Karpas-422 (cell line): ENCODE measurements around the gene ARR3. TPM values are rescaled to one million over a fixed set of nuclear protein-coding genes. Genes with fewer than 3 reads are reported as not detected.

ENCODE experiments used
- DNase-seq: peaks from one replicate; pipeline ENCODE4 v3.0.0-alpha.2; 2015
- H2AFZ ChIP-seq: fragments of 200-600 bp; sonication (generic); 2 replicates; pipeline ENCODE4 v1.6.1; 2014; ENCODE audit warnings: antibody characterized with exemption, low read length, mixed read lengths
- H3K27ac ChIP-seq: fragments of 200-600 bp; sonication (generic); 2 replicates; pipeline ENCODE4 v1.5.1; 2014; ENCODE audit warnings: mild to moderate bottlenecking, low read length, moderate library complexity
- H3K27me3 ChIP-seq: fragments of 200-600 bp; sonication (generic); 2 replicates; pipeline ENCODE4 v1.6.1; 2014; ENCODE audit warnings: low read length, mixed read lengths
- H3K36me3 ChIP-seq: fragments of 200-600 bp; sonication (generic); 2 replicates; pipeline ENCODE4 v1.6.1; 2014; ENCODE audit warnings: low read length, mixed read lengths; ENCODE audit not compliant: insufficient read depth
- H3K4me1 ChIP-seq: fragments of 200-600 bp; sonication (generic); 2 replicates; pipeline ENCODE4 v1.6.1; 2014; ENCODE audit warnings: mild to moderate bottlenecking, low read length, mixed read lengths
- H3K4me2 ChIP-seq: fragments of 200-600 bp; sonication (generic); 2 replicates; pipeline ENCODE4 v1.6.1; 2014; ENCODE audit warnings: low read length, low read depth, mild to moderate bottlenecking; ENCODE audit not compliant: poor library complexity, severe bottlenecking
- H3K4me3 ChIP-seq: fragments of 200-600 bp; sonication (generic); 2 replicates; pipeline ENCODE4 v1.5.1; 2014; ENCODE audit warnings: mild to moderate bottlenecking, antibody characterized with exemption, low read length, mixed read lengths
- H3K79me2 ChIP-seq: fragments of 200-600 bp; sonication (generic); 2 replicates; pipeline ENCODE4 v1.6.1; 2014; ENCODE audit warnings: mild to moderate bottlenecking, low read length, mixed read lengths
- H3K9ac ChIP-seq: fragments of 200-600 bp; sonication (generic); 2 replicates; pipeline ENCODE4 v1.6.0; 2014; ENCODE audit warnings: low read length
- H3K9me2 ChIP-seq: fragments of 200-600 bp; sonication (generic), shearing (Covaris generic); replicated peaks from 2 replicates; pipeline ENCODE4 v1.6.0; 2014; ENCODE audit warnings: mild to moderate bottlenecking, low read length, moderate library complexity; ENCODE audit not compliant: insufficient read depth
- H3K9me3 ChIP-seq: fragments of 300-700, 200-600 bp; sonication (generic); 2 replicates; pipeline ENCODE4 v1.6.1; 2014; ENCODE audit warnings: low read length, mixed read lengths
- H4K20me1 ChIP-seq: fragments of 200-600 bp; sonication (generic); 2 replicates; pipeline ENCODE4 v1.6.1; 2014; ENCODE audit warnings: mild to moderate bottlenecking, antibody characterized with exemption, low read length, low read depth; ENCODE audit not compliant: insufficient read depth
- small RNA-seq: library from RNA; depleted of rRNA; stranded (forward); fragments of <200 nt; gene quantifications from one replicate; pipeline ENCODE3, GENCODE V24; 2014
- total RNA-seq: library from RNA; depleted of rRNA; stranded (reverse); fragments of >200 nt; shearing (Covaris generic); gene quantifications from 2 replicates; pipeline ENCODE4 v1.2.3, GENCODE V29; 2014; ENCODE audit warnings: low replicate concordance; rRNA removed

Gene ARR3
- total RNA-seq, 1 experiment from 2014 or later: not detected

DNA sequence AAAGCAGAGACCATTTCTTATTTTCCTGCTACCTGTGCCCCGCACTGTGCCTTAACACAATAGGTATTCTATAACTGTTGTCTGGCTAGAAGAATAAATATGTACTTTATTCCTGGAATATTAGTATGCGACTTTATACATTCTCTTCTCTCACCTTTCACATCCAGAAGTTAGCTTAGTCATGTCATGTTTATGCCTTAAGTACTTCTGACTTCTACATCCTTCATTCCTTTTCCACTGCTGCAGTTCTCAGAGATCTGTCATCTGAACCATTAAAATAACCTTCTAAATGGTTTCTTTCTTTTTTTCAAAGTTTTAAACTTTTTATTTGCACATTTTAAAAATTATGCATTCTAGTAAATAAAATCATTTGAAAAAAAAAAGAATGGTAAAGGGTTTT, 56.2 kb downstream of the ARR3 start:
- no peaks in the 10 kb centered on the region for H3K9me3 ChIP-seq
- no peak overlapping the region for H3K4me3 ChIP-seq
- peaks cover 15% of the 10 kb centered on the region; the same call in 1 of the 2 replicates for H3K79me2 ChIP-seq
- no peaks in the 10 kb centered on the region for H3K9me2 ChIP-seq
- no peak overlapping the region for H2AFZ ChIP-seq
- no peak overlapping the region for H3K9ac ChIP-seq
- no peak for DNase-seq
- peaks cover 3% of the 10 kb centered on the region; the same call in 1 of the 2 replicates for H3K36me3 ChIP-seq
- no peaks in the 10 kb centered on the region for H3K27me3 ChIP-seq
- no peak overlapping the region for H3K4me2 ChIP-seq
- H3K4me1 ChIP-seq: no peaks in the 10 kb centered on the region
- no peak overlapping the region for H3K27ac ChIP-seq
- H4K20me1 ChIP-seq: no peaks in the 10 kb centered on the region

DNA sequence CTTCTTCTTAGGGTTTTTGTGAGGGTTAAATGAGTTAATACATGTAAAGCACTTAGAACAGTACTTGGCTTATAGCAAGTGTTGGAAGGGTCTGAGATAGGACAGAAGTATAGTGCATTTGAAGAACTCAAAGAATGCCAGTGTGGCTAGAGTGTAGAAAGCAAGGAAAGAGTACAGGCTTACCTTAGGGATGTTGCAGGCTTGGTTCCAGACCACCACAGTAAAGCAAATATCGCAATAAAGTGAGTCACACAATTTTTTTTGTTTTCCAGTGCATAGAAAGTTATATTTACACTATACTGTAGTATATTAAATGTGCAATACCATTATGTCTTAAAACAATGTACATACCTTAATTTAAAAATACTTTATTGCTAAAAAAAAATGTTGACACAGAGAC, 63.0 kb downstream of the ARR3 start:
- H3K27ac ChIP-seq: no peak overlapping the region
- H3K9me2 ChIP-seq: no peaks in the 10 kb centered on the region
- no peak overlapping the region for H3K4me3 ChIP-seq
- no peak overlapping the region for H3K9ac ChIP-seq
- H2AFZ ChIP-seq: no peak overlapping the region
- no peaks in the 10 kb centered on the region for H4K20me1 ChIP-seq
- peaks cover 6% of the 10 kb centered on the region; the same call in 1 of the 2 replicates for H3K79me2 ChIP-seq
- H3K4me1 ChIP-seq: no peaks in the 10 kb centered on the region
- H3K36me3 ChIP-seq: peaks cover 8% of the 10 kb centered on the region; the same call in 1 of the 2 replicates
- H3K4me2 ChIP-seq: no peak overlapping the region
- no peak for DNase-seq
- no peaks in the 10 kb centered on the region for H3K27me3 ChIP-seq
- no peaks in the 10 kb centered on the region for H3K9me3 ChIP-seq

Small RNA genes lying within 50 kb of the gene (small RNA-seq; reads per million reads assigned to genes)
- gene RNA5SP507: 0.16 reads per million

Other genes starting within 250 kb of the ARR3 start
- not detected in 2 replicates for gene AWAT2, start 218.4 kb upstream of the ARR3 start, total RNA-seq
- gene OTUD6A, start 205.9 kb upstream of the ARR3 start, total RNA-seq: not detected in 2 replicates
- gene IGBP1, start 134.9 kb upstream of the ARR3 start, total RNA-seq: 89.5 and 92.5 TPM in 2 replicates
- gene DGAT2L6, start 90.9 kb upstream of the ARR3 start, total RNA-seq: not detected in 2 replicates
- not detected in 2 replicates for gene AWAT1, start 33.7 kb upstream of the ARR3 start, total RNA-seq
- gene P2RY4, start 8.1 kb upstream of the ARR3 start, total RNA-seq: not detected in 2 replicates
- not detected in 2 replicates for gene RAB41, start 13.8 kb downstream of the ARR3 start, total RNA-seq
- 51.5 and 54.5 TPM in 2 replicates for gene PDZD11, start 21.6 kb downstream of the ARR3 start, total RNA-seq
- 12.6 and 15.0 TPM in 2 replicates for gene KIF4A, start 21.8 kb downstream of the ARR3 start, total RNA-seq
- gene GDPD2, start 155.0 kb downstream of the ARR3 start, total RNA-seq: not detected in 2 replicates
- gene DLG3, start 176.5 kb downstream of the ARR3 start, total RNA-seq: 14.5 and 24.6 TPM in 2 replicates